Effector memory CD4-positive, alpha-beta T cell (primary cell): Measurements from ENCODE around the gene NLRC5.
A peak's percentile ranks its signal among the peaks of the same experiment; 100 is the strongest.

Source experiments
- DNase-seq, 3 donors: peaks; one replicate each; pipeline ENCODE4 v3.0.0-alpha.2; 2020
- H3K27ac ChIP-seq: 2 replicates; pipeline ENCODE4 v1.7.0; 2013; ENCODE audit warnings: mild to moderate bottlenecking, low read length, moderate library complexity; ENCODE audit not compliant: insufficient read depth, poor library complexity, severe bottlenecking
- H3K27me3 ChIP-seq: replicated peaks from 2 replicates; pipeline ENCODE4 v1.7.0; 2013; ENCODE audit warnings: mild to moderate bottlenecking, low read length; ENCODE audit not compliant: insufficient read depth, control insufficient read depth, poor library complexity, severe bottlenecking
- H3K36me3 ChIP-seq: 2 replicates; pipeline ENCODE4 v1.7.0; 2013; ENCODE audit warnings: mild to moderate bottlenecking, low read length, moderate library complexity; ENCODE audit not compliant: control insufficient read depth, insufficient read depth
- H3K4me1 ChIP-seq: 2 replicates; pipeline ENCODE4 v1.7.0; 2013; ENCODE audit warnings: low read length, mild to moderate bottlenecking; ENCODE audit not compliant: control insufficient read depth, insufficient read depth, poor library complexity, severe bottlenecking
- H3K4me3 ChIP-seq: 2 replicates; pipeline ENCODE4 v1.7.0; 2013; ENCODE audit warnings: low read length, low read depth, mild to moderate bottlenecking; ENCODE audit not compliant: insufficient read depth, poor library complexity, severe bottlenecking
- H3K9me3 ChIP-seq: 2 replicates; pipeline ENCODE4 v1.7.0; 2013; ENCODE audit warnings: mild to moderate bottlenecking, low read length, moderate library complexity; ENCODE audit not compliant: control insufficient read depth

Gene NLRC5

DNA sequence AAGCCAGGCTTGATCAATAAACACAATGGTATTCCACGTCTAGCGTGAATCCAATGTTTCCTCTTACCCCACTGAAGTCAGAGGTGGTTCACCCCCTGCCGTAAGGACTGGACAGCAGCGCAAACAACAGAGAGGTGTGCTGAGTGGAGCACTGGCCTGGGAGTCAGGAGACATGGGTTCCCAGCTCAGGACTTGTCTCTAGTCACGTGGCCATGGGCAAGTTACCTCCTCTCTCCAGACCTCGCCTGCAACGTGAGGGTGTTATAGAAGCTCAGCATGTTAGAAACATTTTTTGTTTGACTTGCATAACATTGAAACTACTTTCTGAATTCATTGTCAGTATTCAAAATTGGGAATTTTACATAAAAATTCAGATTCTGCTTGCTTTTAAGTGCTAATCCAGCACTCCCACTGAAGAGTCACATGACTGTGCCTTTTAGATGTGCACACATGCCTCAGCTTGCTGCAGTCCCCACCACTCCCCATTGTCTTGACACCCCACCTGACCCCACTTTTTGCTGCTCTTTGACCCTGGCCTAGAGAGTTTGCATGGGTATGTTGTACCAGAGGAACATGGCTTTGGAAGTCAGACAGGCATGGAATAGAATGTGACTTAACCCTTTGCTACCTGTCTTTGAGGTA, 94.2 kb downstream of the NLRC5 start:
- peaks cover 49% of the 10 kb centered on the region for H3K36me3 ChIP-seq
- no peaks in the 10 kb centered on the region for H3K9me3 ChIP-seq
- peak overlapping the region; percentile 29 for H3K27ac ChIP-seq
- H3K27me3 ChIP-seq = no peaks in the 10 kb centered on the region
- peaks cover 4% of the 10 kb centered on the region for H3K4me1 ChIP-seq
- H3K4me3 ChIP-seq = no peak overlapping the region
- no peak for DNase-seq

DNA sequence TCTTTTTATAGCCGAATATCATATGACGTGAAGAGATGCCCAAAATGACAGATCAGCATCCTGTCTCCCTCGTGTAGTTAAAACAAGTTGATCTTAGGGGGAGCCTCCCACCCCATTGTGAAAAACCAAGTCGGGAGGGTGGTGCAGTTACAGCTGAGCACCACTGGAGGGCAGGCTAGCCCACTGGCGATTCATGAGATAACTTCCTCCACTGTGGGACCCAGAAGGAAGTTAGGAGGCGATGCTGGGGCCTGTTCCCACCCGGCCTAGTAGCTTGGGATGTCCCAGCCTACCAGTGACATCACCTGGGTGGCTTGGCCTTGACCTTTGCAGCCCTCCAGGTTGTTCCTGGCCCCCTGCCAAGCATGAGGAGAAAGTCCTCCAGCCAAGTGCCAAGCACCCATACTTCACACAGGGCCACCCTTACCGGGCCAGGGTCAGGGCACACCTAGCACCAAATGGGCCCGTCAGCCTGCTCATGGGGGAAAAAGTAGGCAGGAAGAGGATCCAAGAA, 95.0 kb downstream of the NLRC5 start:
- peak; percentile 54 to 59 (median 59) for DNase-seq
- H3K27me3 ChIP-seq = no peaks in the 10 kb centered on the region
- H3K4me3 ChIP-seq = no peak overlapping the region
- peaks cover 4% of the 10 kb centered on the region for H3K4me1 ChIP-seq
- no peaks in the 10 kb centered on the region for H3K9me3 ChIP-seq
- peaks cover 41% of the 10 kb centered on the region for H3K36me3 ChIP-seq
- peak overlapping the region; percentile 29 for H3K27ac ChIP-seq

DNA sequence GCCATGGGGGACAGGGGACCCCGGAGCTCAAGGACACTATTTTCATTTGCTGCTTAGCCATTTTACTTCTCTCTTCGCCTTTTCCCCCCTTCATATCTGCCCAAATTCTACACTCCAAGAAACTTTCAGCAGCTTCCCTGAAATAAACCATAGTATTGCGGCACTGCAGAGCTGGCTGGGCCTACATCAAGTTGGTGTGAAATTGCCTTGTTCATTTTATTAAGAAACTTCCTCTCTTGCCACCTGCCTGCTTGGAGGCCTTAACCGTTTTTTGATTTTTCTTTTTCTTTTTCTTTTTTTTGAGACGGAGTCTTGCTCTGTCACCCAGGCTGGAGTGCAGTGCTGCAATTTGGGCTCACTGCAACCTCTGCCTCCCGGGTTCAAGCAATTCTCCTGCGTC, 95.6 kb downstream of the NLRC5 start:
- no peak overlapping the region for H3K27ac ChIP-seq
- H3K4me3 ChIP-seq = no peak overlapping the region

DNA sequence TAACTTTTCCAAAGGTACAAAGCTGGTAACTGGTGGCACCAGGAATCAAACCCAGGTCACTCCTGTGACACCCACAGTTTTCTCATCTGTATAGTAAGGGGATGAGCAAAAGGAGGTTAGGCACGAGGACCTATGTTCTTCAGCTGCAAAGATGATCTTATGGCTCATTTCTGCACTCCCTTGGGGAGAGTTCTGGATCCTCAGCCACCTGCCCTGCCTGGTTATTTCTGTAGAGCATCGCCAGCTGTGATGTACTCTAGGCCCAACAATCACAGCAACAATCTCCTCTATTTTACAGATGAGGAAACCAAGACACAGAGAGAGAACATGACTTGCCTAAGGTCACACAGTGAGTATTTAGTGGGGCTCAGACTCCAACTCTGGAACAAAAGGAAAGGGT, 97.6 kb downstream of the NLRC5 start:
- DNase-seq = no peak
- no peaks in the 10 kb centered on the region for H3K27me3 ChIP-seq
- no peak overlapping the region for H3K27ac ChIP-seq
- H3K36me3 ChIP-seq = peaks cover 18% of the 10 kb centered on the region
- H3K9me3 ChIP-seq = no peaks in the 10 kb centered on the region
- H3K4me3 ChIP-seq = no peak overlapping the region
- peaks cover 8% of the 10 kb centered on the region for H3K4me1 ChIP-seq

More for the DNA sequence above, 95.6 kb downstream of the NLRC5 start:
- Histone ChIP-seq H3K36me3 (peaks cover 35% of the 10 kb centered on the region), H3K4me1 (peaks cover 4% of the 10 kb centered on the region), H3K27me3 (no peaks in the 10 kb centered on the region), H3K9me3 (no peaks in the 10 kb centered on the region)
- no peak for DNase-seq

DNA sequence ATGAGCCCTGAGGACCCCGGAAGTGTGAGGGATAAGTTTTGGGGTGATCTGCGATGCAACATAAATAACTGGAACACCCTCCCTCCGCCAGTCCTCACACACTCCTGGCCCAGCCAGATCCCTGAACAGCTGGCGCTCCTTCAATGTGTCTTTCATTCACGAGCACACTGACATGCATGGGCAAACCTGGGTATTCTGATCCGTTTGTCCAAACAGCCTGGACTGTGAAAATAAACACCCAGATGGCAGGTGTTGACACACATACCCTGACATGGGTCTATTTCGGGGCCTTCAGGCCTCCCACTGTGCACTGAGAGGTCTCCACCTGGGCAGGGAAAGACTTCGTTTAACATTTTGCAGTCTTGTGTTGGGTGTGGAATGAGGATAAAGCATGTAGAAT, 100.0 kb downstream of the NLRC5 start:
- no peak for DNase-seq
- Histone ChIP-seq H3K27me3 (peaks cover 3% of the 10 kb centered on the region), H3K36me3 (no peaks in the 10 kb centered on the region), H3K4me3 (no peak overlapping the region), H3K27ac (no peak overlapping the region), H3K9me3 (no peaks in the 10 kb centered on the region), H3K4me1 (peaks cover 12% of the 10 kb centered on the region)

DNA sequence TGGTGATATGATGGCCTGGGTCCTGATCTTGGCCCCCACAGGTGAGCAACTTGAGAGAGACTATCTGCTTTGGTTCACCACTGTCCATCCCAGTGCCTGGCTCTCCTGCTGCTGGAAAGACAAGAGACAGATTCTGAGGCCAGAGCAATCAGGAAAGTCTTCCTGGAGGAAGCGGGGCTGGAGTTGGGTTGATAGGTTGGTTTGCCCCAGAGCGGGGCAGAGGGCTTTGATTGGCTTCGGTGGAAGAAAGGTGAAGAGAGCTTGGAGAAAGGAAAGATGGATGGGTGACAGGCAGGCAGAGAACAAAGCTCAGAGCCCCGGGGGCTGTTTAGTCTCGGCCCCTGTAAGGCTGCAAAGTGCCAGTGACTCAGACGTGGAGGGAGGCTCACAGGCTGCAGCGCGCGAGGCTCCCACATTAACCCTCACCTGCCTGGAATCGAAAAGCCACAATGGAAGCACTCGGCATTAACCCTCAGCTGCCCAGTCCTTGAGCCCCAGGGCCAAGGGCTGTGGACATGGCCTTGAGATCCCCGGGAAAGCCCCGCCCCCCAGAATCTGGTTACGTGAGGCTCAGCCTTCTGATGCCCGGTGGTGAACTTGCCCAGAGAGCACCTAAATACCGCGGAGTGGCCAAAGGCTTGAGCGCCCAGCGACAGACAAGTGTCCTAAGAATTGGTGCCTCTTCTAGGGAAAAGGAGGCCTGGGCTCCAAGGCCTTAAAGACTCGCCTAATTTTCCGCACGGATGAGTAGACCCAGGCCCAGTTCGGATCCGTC, 102.0 kb downstream of the NLRC5 start:
- H3K36me3 ChIP-seq = no peaks in the 10 kb centered on the region
- no peaks in the 10 kb centered on the region for H3K9me3 ChIP-seq
- no peak for DNase-seq
- peaks cover 10% of the 10 kb centered on the region for H3K4me1 ChIP-seq
- H3K4me3 ChIP-seq = no peak overlapping the region
- peaks cover 3% of the 10 kb centered on the region for H3K27me3 ChIP-seq
- H3K27ac ChIP-seq = no peak overlapping the region

DNA sequence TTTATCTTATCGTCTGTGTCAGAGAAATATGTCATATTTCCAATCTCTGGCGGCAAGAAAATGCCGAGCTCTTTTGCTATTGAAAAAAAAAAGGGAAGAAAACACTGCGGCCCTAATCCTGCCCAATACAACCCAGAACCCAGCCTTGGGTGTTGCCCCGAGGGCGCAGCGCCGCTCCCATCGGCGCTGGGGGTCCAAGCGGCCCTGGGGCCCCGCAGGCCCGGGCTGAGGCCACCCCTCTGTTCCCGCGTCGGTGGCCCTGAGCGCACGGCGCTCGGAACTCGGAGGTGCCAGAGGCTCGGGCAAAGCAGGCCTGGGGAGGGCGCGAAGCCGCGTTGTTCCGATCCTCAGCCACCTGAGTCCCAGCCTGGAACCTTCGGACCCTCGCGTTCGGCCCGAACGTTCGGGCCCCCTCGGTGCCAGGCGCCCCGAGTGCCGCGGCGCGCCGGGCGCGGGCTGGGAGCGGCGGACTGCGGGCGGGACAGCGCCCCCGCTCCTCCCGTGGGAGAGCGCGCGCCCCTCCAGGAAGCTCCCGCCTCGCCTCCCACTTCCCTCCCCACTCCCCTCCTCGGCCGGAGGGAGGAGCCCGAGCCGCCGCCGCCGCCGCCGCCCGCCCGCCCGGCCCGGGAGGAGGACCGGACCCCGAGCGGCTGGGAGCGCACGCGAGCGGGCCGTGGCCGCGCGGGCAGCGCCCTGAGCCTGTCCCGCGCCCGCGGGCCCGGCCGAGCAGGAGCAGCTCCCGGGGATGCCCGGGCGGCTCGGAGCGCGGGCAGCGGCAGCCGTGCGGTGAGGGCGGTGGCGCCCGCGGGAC, 102.8 kb downstream of the NLRC5 start, which contains the start of gene CPNE2:
TSS of gene CPNE2 (plus strand) at position 609 of the 811 bp plus-strand sequence. CDS start 18,160 bp downstream, outside the sequence.
- Histone ChIP-seq H3K9me3 (no peaks in the 10 kb centered on the region), H3K36me3 (no peaks in the 10 kb centered on the region), H3K27ac (no peak within 1 kb of the TSS), H3K27me3 (peaks cover 3% of the 10 kb centered on the region), H3K4me3 (peak within 1 kb of the TSS; percentile 57), H3K4me1 (peaks cover 10% of the 10 kb centered on the region)
- DNase-seq = peak in 1 of 3 donors; percentile 2

DNA sequence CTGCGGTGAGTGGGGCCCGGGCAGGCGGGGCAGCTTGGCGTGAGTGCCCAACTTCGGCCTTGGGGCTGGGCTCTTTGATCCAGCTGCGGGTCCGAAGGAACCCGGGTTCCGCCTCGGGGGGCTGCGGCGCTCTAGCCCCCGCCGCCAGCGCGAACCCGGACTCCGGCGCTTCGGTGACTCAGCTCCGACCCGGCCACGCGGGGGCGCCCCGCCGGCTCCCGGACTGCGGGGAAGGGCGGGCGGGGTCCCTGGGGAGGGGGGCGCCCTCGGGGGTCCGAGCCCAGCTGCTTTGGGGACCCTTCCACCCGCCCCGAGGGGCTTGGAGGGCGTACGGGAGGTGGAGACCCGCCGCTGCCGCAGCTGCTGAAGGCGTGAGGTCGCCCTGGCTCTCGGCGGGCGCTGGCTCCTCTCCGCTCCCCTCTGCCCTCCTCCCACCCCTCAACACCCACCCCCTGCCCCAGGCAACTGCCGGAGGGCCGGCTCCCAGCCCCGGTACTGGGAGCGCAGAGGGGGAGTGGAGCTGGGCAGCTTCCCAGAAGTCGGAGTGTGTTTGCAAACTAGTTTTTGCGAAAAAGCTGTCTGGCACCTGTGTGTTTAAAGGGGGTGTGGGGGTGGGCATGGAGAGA, 103.5 kb downstream of the NLRC5 start:
- H3K4me1 ChIP-seq = peaks cover 10% of the 10 kb centered on the region
- no peaks in the 10 kb centered on the region for H3K36me3 ChIP-seq
- no peaks in the 10 kb centered on the region for H3K9me3 ChIP-seq
- peak overlapping the region; percentile 57 for H3K4me3 ChIP-seq
- H3K27ac ChIP-seq = no peak overlapping the region
- DNase-seq = peak in 1 of 3 donors; percentile 16
- peaks cover 3% of the 10 kb centered on the region for H3K27me3 ChIP-seq

DNA sequence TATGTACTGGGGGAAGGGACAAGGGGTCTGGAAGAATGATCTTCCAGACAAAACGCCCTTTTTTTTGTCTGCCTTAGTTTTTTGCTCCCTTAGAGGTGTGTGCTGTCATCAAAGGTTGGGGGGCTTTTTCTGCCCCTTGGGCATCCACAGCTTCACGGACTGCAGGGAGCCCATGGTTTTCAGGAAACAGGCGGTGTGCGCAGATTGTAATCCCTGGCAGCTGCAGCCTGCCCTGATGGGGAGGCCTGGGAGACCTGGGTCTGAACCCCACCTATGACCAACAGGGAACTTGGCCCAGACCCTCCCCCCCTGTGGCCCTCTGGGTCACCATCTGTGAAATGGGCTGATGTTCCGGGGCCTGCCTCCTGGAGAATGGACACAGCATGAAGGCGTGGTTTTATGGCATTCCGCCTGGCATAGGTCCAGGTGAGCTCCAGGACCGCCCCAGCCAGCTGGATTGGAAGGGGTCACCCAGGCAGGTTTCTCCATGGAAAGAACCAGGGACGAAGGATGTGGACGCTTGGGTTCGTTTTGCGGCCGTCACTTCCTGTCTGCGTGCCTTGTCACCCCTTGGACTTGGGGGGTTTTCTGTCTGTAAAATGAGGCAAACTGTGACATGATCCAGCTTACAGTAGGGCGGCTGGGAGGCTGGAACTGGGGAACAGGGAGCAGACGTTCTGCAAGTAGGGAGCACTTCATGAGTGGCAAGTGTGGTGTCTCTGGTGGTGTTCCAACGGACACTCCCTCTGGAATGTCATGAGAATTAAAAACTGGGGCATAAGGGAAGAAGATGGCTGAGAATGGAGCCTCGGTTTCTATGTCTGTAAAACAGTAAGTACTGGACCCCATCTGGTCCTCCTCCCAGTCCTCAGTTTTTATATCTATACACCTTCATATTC, 104.6 kb downstream of the NLRC5 start:
- H3K4me1 ChIP-seq = peaks cover 10% of the 10 kb centered on the region

More for the DNA sequence above, 104.6 kb downstream of the NLRC5 start:
- H3K4me3 ChIP-seq = no peak overlapping the region
- H3K27ac ChIP-seq = no peak overlapping the region
- no peaks in the 10 kb centered on the region for H3K9me3 ChIP-seq
- no peaks in the 10 kb centered on the region for H3K36me3 ChIP-seq
- DNase-seq = no peak
- H3K27me3 ChIP-seq = peaks cover 3% of the 10 kb centered on the region
